HepG2 (cell line): ENCODE measurements around the gene HHATL.

Experiments used
- ATF7 ChIP-seq, 2 experiments: fragments of 450-650 bp in 1 of 2; sonication (generic) in 1 of 2; formaldehyde crosslinking in 1 of 2; IDR thresholded peaks; 2 replicates each; pipeline versions ENCODE4 v1.4.0 to v1.6.1; 2016 to 2020; ENCODE audit warnings: antibody characterized with exemption in 1 of 2, mild to moderate bottlenecking in 1 of 2, missing genetic modification reagents in 1 of 2
- CTCF ChIP-seq: sonication (generic); formaldehyde crosslinking; IDR thresholded peaks from 2 replicates; pipeline ENCODE4 v1.5.0; 2020; ENCODE audit warnings: mild to moderate bottlenecking, missing genetic modification reagents, moderate library complexity
- FIP1L1 ChIP-seq: fragments of 200-400 bp; formaldehyde crosslinking; IDR thresholded peaks from 2 replicates; pipeline ENCODE4 v1.6.1; 2018; ENCODE audit warnings: low read depth, mild to moderate bottlenecking, low read length, moderate library complexity, borderline replicate concordance; ENCODE audit not compliant: insufficient read depth
- HNF4G ChIP-seq, 2 experiments: sonication (generic) in 1 of 2; formaldehyde crosslinking in 1 of 2; IDR thresholded peaks; 2 replicates each; pipeline versions ENCODE4 v1.4.0 to v1.6.1; 2011 to 2020; ENCODE audit warnings: borderline replicate concordance in 2 of 2, low read depth in 2 of 2, mild to moderate bottlenecking in 2 of 2, low read length in 1 of 2, missing genetic modification reagents in 1 of 2, moderate library complexity in 1 of 2
- KAT8 ChIP-seq: IDR thresholded peaks from 2 replicates; pipeline ENCODE4 v1.6.1; 2016; ENCODE audit warnings: missing genetic modification reagents, missing compliant biosample characterization
- MAX ChIP-seq: IDR thresholded peaks from 2 replicates; pipeline ENCODE4 v1.6.1; 2012; ENCODE audit warnings: inconsistent platforms
- MLX ChIP-seq: IDR thresholded peaks from 2 replicates; pipeline ENCODE4 v1.6.1; 2016
- MXI1 ChIP-seq: IDR thresholded peaks from 3 replicates; pipeline ENCODE4 v1.6.1; 2012; ENCODE audit warnings: low read depth, low read length, inconsistent platforms, borderline replicate concordance
- TAF1 ChIP-seq: sonication (generic); formaldehyde crosslinking; IDR thresholded peaks from 2 replicates; pipeline ENCODE4 v1.4.0; 2020; ENCODE audit warnings: missing genetic modification reagents
- TCF12 ChIP-seq, 2 experiments: fragments of 450-650 bp in 1 of 2; sonication (generic) in 1 of 2; formaldehyde crosslinking in 1 of 2; IDR thresholded peaks; 2 replicates each; pipeline versions ENCODE4 v1.6.1 to v1.8.0; 2017 to 2022; ENCODE audit warnings: antibody characterized with exemption in 1 of 2, mild to moderate bottlenecking in 1 of 2, missing genetic modification reagents in 1 of 2, moderate library complexity in 1 of 2
- ZBTB39 ChIP-seq: sonication (generic); formaldehyde crosslinking; IDR thresholded peaks from 2 replicates; pipeline ENCODE4 v1.5.0; 2020; ENCODE audit warnings: missing genetic modification reagents
- ZNF660 ChIP-seq: sonication (generic); formaldehyde crosslinking; IDR thresholded peaks from 2 replicates; pipeline ENCODE4 v1.5.1; 2020; ENCODE audit warnings: mild to moderate bottlenecking, low read depth, missing genetic modification reagents, borderline replicate concordance
- ZNF792 ChIP-seq: IDR thresholded peaks from 2 replicates; pipeline ENCODE4 v1.6.1; 2016
- ZSCAN29 ChIP-seq: sonication (generic); formaldehyde crosslinking; conservative IDR thresholded peaks from 2 replicates; pipeline ENCODE4 v1.4.0; 2020; ENCODE audit warnings: mild to moderate bottlenecking, missing genetic modification reagents

- TF ChIP-seq ZBTB39 (CRISPR knock-in tag): no peak
- no peak for TF ChIP-seq TCF12 (IDR thresholded peaks at IDR 0.05)
- TF ChIP-seq TCF12 (CRISPR knock-in tag; IDR thresholded peaks at IDR 0.05): no peak
- TF ChIP-seq CTCF (CRISPR knock-in tag): no peak
- no peak for TF ChIP-seq ATF7 (IDR thresholded peaks at IDR 0.05)
- TF ChIP-seq ATF7 (CRISPR knock-in tag; IDR thresholded peaks at IDR 0.05): no peak
- no peak for TF ChIP-seq ZNF792
- TF ChIP-seq MXI1: no peak
- TF ChIP-seq MLX (CRISPR knock-in tag): no peak
- TF ChIP-seq KAT8 (CRISPR knock-in tag): no peak
- TF ChIP-seq FIP1L1: no peak
- TF ChIP-seq TAF1 (CRISPR knock-in tag): no peak
- 0 out of 2 replicates have a peak, but pooled peaks have one; percentile 19 for TF ChIP-seq MAX
- no peak for TF ChIP-seq ZNF660 (CRISPR knock-in tag)
- TF ChIP-seq HNF4G (IDR thresholded peaks at IDR 0.05; ENCODE audit: borderline replicate concordance, low read depth, low read length): no peak
- TF ChIP-seq HNF4G (CRISPR knock-in tag; IDR thresholded peaks at IDR 0.05; ENCODE audit: borderline replicate concordance, low read depth): no peak
- no peak for TF ChIP-seq ZSCAN29 (CRISPR knock-in tag)
These were observed 3.7 kb downstream of the HHATL start for GRCh38 chr3:42698911-42699230.
